WTC11 (cell line): ENCODE data around the gene LRRC17. TPM values are rescaled to one million over a fixed set of nuclear protein-coding genes. Genes with fewer than 3 reads are reported as not detected.

Source experiments
- ATAC-seq: fragments of 200-7000 bp; cut with Tn5 transposase; 2 replicates; pipeline ENCODE4 v1.10.0; 2021; ENCODE audit warnings: mild to moderate bottlenecking, moderate library complexity
- CTCF ChIA-PET: fragments of 300-600 bp; sonication (Branson Sonifier 250); formaldehyde crosslinking; loops from one replicate; lab custom pipeline; 2021; ENCODE audit warnings: antibody characterized with exemption; lab: Charles Lee
- POLR2A ChIA-PET: fragments of 350-600 bp; sonication (Branson Sonifier 250); formaldehyde crosslinking; loops from one replicate; lab custom pipeline; 2021; ENCODE audit warnings: antibody characterized with exemption; lab: Charles Lee
- DNase-seq: peaks from one replicate; pipeline ENCODE4 v3.0.0; 2021; ENCODE audit warnings: low spot score
- H3K27ac Mint-ChIP-seq: 2 replicates; pipeline ENCODE4 v1.8.0; 2021; ENCODE audit warnings: mixed read lengths
- H3K27me3 Mint-ChIP-seq: 2 replicates; pipeline ENCODE4 v1.8.0; 2021; ENCODE audit warnings: low read depth, mild to moderate bottlenecking, moderate library complexity, mixed read lengths
- H3K36me3 Mint-ChIP-seq: 2 replicates; pipeline ENCODE4 v1.8.0; 2021; ENCODE audit warnings: mixed read lengths
- H3K4me1 Mint-ChIP-seq: 2 replicates; pipeline ENCODE4 v1.8.0; 2022; ENCODE audit warnings: mixed read lengths
- H3K4me3 Mint-ChIP-seq: 2 replicates; pipeline ENCODE4 v1.8.0; 2021; ENCODE audit warnings: mild to moderate bottlenecking, moderate library complexity, mixed read lengths
- H3K9me3 Mint-ChIP-seq: 2 replicates; pipeline ENCODE4 v1.8.0; 2021; ENCODE audit warnings: mixed read lengths
- CREM ChIP-seq: sonication (generic); formaldehyde crosslinking; IDR thresholded peaks from 2 replicates; pipeline ENCODE4 v1.8.1; 2022; ENCODE audit warnings: mild to moderate bottlenecking, missing genetic modification reagents, moderate library complexity
- EMX1 ChIP-seq: fragments of 250-450 bp; sonication (Bioruptor Pico); IDR thresholded peaks from 2 replicates; pipeline ENCODE4 v1.8.0; 2021; ENCODE audit warnings: mild to moderate bottlenecking
- FOXJ3 ChIP-seq: sonication (generic); formaldehyde crosslinking; IDR thresholded peaks from 2 replicates; pipeline ENCODE4 v1.9.0; 2021; ENCODE audit warnings: missing genetic modification reagents, mild to moderate bottlenecking, borderline replicate concordance
- JAZF1 ChIP-seq: fragments of 250-450 bp; sonication (Bioruptor Pico); IDR thresholded peaks from 2 replicates; pipeline ENCODE4 v1.9.0; 2021; ENCODE audit warnings: moderate library complexity, mild to moderate bottlenecking, inconsistent platforms
- KAT7 ChIP-seq: sonication (generic); formaldehyde crosslinking; IDR thresholded peaks from 2 replicates; pipeline ENCODE4 v1.8.1; 2023; ENCODE audit warnings: missing genetic modification reagents, mild to moderate bottlenecking, borderline replicate concordance
- NR2C2 ChIP-seq: sonication (generic); formaldehyde crosslinking; IDR thresholded peaks from 2 replicates; pipeline ENCODE4 v1.8.0; 2022; ENCODE audit warnings: mild to moderate bottlenecking, missing genetic modification reagents
- OVOL2 ChIP-seq: fragments of 250-450 bp; sonication (Bioruptor Pico); IDR thresholded peaks from 2 replicates; pipeline ENCODE4 v1.9.0; 2021; ENCODE audit warnings: mild to moderate bottlenecking, borderline replicate concordance
- RELA ChIP-seq: sonication (generic); formaldehyde crosslinking; IDR thresholded peaks from 2 replicates; pipeline ENCODE4 v1.8.1; 2022; ENCODE audit warnings: missing genetic modification reagents, mild to moderate bottlenecking, borderline replicate concordance
- SP1 ChIP-seq: sonication (generic); formaldehyde crosslinking; conservative IDR thresholded peaks from 2 replicates; pipeline ENCODE4 v1.8.1; 2022; ENCODE audit warnings: missing genetic modification reagents
- TEAD4 ChIP-seq: sonication (generic); formaldehyde crosslinking; IDR thresholded peaks from 2 replicates; pipeline ENCODE4 v1.8.0; 2022; ENCODE audit warnings: mild to moderate bottlenecking, missing genetic modification reagents
- TP53 ChIP-seq: sonication (generic); formaldehyde crosslinking; IDR thresholded peaks from 2 replicates; pipeline ENCODE4 v1.8.1; 2023; ENCODE audit warnings: mild to moderate bottlenecking, missing genetic modification reagents
- ZNF121 ChIP-seq: sonication (generic); formaldehyde crosslinking; IDR thresholded peaks from 2 replicates; pipeline ENCODE4 v1.8.0; 2023; ENCODE audit warnings: missing genetic modification reagents
- ZNF219 ChIP-seq: sonication (generic); formaldehyde crosslinking; IDR thresholded peaks from 2 replicates; pipeline ENCODE4 v1.8.0; 2023; ENCODE audit warnings: missing genetic modification reagents, mild to moderate bottlenecking, borderline replicate concordance
- ZNF263 ChIP-seq: sonication (generic); formaldehyde crosslinking; IDR thresholded peaks from 2 replicates; pipeline ENCODE4 v1.8.1; 2022; ENCODE audit warnings: low read depth, mild to moderate bottlenecking, moderate library complexity, missing genetic modification reagents
- ZNF671 ChIP-seq: fragments of 250-450 bp; sonication (Bioruptor Pico); IDR thresholded peaks from 2 replicates; pipeline ENCODE4 v1.8.0; 2021; ENCODE audit warnings: mild to moderate bottlenecking
- total RNA-seq: library from RNA; stranded (reverse); gene quantifications from 3 replicates; pipeline ENCODE4 v1.2.3, GENCODE V29; 2021
- TF ChIP-seq, protein P1 (sequence below): sonication (generic); formaldehyde crosslinking; IDR thresholded peaks from 2 replicates; pipeline ENCODE4 v1.8.0; 2023; ENCODE audit warnings: missing genetic modification reagents, mild to moderate bottlenecking, borderline replicate concordance
- TF ChIP-seq, protein P2 (sequence below): sonication (generic); formaldehyde crosslinking; IDR thresholded peaks from 2 replicates; pipeline ENCODE4 v1.8.1; 2023; ENCODE audit warnings: mild to moderate bottlenecking, missing genetic modification reagents
- TF ChIP-seq, protein P3 (sequence below): sonication (generic); formaldehyde crosslinking; IDR thresholded peaks from 2 replicates; pipeline ENCODE4 v1.8.1; 2022; ENCODE audit warnings: low read depth, missing genetic modification reagents, borderline replicate concordance
- TF ChIP-seq, protein P4 (sequence below): fragments of 250-450 bp; sonication (Bioruptor Pico); conservative IDR thresholded peaks from 2 replicates; pipeline ENCODE4 v1.9.0; 2021; ENCODE audit warnings: mild to moderate bottlenecking
- TF ChIP-seq, protein P5 (sequence below): fragments of 200-600 bp; IDR thresholded peaks from 2 replicates; pipeline ENCODE4 v1.8.0; 2022; ENCODE audit warnings: antibody characterized with exemption

The LRRC17 gene
- total RNA-seq, 1 experiment from 2014 or later = 1.6 TPM

DNA sequence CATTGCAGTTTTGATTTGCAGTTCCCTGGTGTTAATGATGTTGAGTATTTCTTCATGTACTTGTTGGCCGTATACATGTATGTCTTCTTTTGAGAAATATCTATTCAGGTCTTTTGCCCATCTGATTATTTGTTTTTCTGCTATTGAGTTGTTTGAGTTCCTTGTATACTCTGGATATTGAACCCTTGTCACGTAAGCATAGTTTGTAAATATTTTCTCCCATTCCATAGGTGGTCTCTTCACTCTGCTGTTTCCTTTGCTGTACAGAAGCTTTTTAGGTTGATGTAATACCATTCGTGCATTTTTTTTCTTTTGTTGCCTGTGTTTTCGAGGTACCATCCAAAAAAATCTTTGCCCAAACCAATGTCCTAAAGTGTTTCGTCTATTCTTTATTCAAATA is 43.6 kb upstream of the LRRC17 start:
- Mint-ChIP-seq H3K36me3 (no peaks in the 10 kb centered on the region), H3K27ac (no peak overlapping the region)
- no peak for ATAC-seq
- POLR2A ChIA-PET = no interaction called here
- TF ChIP-seq, protein P1, sequence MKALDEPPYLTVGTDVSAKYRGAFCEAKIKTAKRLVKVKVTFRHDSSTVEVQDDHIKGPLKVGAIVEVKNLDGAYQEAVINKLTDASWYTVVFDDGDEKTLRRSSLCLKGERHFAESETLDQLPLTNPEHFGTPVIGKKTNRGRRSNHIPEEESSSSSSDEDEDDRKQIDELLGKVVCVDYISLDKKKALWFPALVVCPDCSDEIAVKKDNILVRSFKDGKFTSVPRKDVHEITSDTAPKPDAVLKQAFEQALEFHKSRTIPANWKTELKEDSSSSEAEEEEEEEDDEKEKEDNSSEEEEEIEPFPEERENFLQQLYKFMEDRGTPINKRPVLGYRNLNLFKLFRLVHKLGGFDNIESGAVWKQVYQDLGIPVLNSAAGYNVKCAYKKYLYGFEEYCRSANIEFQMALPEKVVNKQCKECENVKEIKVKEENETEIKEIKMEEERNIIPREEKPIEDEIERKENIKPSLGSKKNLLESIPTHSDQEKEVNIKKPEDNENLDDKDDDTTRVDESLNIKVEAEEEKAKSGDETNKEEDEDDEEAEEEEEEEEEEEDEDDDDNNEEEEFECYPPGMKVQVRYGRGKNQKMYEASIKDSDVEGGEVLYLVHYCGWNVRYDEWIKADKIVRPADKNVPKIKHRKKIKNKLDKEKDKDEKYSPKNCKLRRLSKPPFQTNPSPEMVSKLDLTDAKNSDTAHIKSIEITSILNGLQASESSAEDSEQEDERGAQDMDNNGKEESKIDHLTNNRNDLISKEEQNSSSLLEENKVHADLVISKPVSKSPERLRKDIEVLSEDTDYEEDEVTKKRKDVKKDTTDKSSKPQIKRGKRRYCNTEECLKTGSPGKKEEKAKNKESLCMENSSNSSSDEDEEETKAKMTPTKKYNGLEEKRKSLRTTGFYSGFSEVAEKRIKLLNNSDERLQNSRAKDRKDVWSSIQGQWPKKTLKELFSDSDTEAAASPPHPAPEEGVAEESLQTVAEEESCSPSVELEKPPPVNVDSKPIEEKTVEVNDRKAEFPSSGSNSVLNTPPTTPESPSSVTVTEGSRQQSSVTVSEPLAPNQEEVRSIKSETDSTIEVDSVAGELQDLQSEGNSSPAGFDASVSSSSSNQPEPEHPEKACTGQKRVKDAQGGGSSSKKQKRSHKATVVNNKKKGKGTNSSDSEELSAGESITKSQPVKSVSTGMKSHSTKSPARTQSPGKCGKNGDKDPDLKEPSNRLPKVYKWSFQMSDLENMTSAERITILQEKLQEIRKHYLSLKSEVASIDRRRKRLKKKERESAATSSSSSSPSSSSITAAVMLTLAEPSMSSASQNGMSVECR (CRISPR knock-in tag) = no peak
- no peak for TF ChIP-seq ZNF263 (CRISPR knock-in tag)
- TF ChIP-seq, protein P2, sequence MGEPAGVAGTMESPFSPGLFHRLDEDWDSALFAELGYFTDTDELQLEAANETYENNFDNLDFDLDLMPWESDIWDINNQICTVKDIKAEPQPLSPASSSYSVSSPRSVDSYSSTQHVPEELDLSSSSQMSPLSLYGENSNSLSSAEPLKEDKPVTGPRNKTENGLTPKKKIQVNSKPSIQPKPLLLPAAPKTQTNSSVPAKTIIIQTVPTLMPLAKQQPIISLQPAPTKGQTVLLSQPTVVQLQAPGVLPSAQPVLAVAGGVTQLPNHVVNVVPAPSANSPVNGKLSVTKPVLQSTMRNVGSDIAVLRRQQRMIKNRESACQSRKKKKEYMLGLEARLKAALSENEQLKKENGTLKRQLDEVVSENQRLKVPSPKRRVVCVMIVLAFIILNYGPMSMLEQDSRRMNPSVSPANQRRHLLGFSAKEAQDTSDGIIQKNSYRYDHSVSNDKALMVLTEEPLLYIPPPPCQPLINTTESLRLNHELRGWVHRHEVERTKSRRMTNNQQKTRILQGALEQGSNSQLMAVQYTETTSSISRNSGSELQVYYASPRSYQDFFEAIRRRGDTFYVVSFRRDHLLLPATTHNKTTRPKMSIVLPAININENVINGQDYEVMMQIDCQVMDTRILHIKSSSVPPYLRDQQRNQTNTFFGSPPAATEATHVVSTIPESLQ (CRISPR knock-in tag) = no peak
- TF ChIP-seq ZNF121 (CRISPR knock-in tag) = no peak
- no peak for TF ChIP-seq OVOL2 (CRISPR knock-in tag)
- TF ChIP-seq RELA (CRISPR knock-in tag) = no peak
- no peak for TF ChIP-seq CREM
- TF ChIP-seq KAT7 (CRISPR knock-in tag) = no peak
- TF ChIP-seq EMX1 (CRISPR knock-in tag) = no peak
- TF ChIP-seq SP1 = no peak
- TF ChIP-seq NR2C2 (CRISPR knock-in tag) = no peak
- TF ChIP-seq, protein P3, sequence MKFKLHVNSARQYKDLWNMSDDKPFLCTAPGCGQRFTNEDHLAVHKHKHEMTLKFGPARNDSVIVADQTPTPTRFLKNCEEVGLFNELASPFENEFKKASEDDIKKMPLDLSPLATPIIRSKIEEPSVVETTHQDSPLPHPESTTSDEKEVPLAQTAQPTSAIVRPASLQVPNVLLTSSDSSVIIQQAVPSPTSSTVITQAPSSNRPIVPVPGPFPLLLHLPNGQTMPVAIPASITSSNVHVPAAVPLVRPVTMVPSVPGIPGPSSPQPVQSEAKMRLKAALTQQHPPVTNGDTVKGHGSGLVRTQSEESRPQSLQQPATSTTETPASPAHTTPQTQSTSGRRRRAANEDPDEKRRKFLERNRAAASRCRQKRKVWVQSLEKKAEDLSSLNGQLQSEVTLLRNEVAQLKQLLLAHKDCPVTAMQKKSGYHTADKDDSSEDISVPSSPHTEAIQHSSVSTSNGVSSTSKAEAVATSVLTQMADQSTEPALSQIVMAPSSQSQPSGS (CRISPR knock-in tag) = no peak
- TF ChIP-seq ZNF219 (CRISPR knock-in tag) = no peak
- TF ChIP-seq, protein P4, sequence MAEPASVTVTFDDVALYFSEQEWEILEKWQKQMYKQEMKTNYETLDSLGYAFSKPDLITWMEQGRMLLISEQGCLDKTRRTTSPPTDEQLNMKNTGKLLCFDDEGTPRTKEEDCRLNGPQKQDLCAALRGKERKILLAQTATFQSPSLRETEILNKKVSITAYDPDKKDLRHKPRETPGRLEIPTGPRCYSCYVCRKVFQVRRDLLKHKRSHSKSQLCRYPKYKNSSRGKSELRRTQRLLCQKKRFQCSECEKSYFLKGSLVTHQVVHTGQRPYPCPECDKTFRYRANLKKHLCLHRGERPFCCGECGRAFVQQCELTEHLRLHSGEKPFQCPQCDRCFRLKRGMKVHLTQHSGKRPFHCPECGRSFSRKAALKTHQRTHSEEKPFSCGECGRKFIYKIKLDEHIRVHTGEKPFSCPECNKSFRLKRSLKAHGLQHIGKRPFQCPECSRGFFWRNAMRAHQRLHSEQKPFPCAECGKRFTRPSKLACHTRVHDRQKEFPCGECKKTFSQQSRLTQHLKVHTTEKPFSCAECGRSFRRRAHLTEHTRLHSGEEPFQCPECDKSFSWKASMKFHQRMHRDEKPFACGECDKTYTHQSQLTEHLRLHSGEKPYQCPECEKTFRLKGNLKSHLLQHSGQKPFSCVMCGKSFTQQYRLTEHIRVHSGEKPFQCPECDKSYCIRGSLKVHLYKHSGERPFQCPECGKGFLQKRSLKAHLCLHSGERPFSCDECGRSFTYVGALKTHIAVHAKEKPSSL = no peak
- TF ChIP-seq FOXJ3 = no peak
- TF ChIP-seq TEAD4 (CRISPR knock-in tag) = no peak
- no peak for TF ChIP-seq TP53
- TF ChIP-seq, all 79 proteins: peak for 0
- H3K9me3 Mint-ChIP-seq = no peaks in the 10 kb centered on the region
- CTCF ChIA-PET = no interaction called here
- no peaks in the 10 kb centered on the region for H3K4me1 Mint-ChIP-seq
- no peaks in the 10 kb centered on the region; the same call in 1 of the 2 replicates for H3K27me3 Mint-ChIP-seq
- H3K4me3 Mint-ChIP-seq = no peak overlapping the region
- DNase-seq = no peak

DNA sequence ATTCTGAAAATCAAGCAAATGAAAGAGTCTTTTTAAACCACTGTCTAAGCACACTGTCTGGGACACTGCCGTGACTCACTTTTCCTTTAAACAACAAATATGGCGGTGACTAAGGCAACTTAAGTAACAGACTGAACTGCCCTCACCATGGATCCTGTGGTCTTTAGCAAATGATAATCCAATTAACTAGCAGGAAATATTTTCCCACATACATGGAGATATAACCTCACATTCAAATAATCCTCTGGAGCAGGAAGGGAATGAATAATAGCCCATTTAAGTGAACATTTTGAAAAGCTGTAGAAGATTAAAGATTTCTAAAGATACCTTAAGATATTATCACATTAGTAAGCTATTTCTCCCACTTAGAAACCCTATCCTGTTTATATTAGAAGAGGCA is 40.3 kb upstream of the LRRC17 start:
- ChIA-PET CTCF (interaction anchor here (1.7 kb wide), 1 partner anchor 190 kb away, joined by 4 read pairs; no protein-coding TSS in a partner anchor), POLR2A (no interaction called here)
- Mint-ChIP-seq H3K9me3 (no peaks in the 10 kb centered on the region), H3K27ac (no peak overlapping the region), H3K4me1 (no peaks in the 10 kb centered on the region), H3K27me3 (no peaks in the 10 kb centered on the region; the same call in 1 of the 2 replicates), H3K36me3 (no peaks in the 10 kb centered on the region), H3K4me3 (no peak overlapping the region)
- ATAC-seq (no peak), DNase-seq (no peak)
- TF ChIP-seq, protein P5, sequence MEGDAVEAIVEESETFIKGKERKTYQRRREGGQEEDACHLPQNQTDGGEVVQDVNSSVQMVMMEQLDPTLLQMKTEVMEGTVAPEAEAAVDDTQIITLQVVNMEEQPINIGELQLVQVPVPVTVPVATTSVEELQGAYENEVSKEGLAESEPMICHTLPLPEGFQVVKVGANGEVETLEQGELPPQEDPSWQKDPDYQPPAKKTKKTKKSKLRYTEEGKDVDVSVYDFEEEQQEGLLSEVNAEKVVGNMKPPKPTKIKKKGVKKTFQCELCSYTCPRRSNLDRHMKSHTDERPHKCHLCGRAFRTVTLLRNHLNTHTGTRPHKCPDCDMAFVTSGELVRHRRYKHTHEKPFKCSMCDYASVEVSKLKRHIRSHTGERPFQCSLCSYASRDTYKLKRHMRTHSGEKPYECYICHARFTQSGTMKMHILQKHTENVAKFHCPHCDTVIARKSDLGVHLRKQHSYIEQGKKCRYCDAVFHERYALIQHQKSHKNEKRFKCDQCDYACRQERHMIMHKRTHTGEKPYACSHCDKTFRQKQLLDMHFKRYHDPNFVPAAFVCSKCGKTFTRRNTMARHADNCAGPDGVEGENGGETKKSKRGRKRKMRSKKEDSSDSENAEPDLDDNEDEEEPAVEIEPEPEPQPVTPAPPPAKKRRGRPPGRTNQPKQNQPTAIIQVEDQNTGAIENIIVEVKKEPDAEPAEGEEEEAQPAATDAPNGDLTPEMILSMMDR = no peak
- TF ChIP-seq JAZF1 (CRISPR knock-in tag) (no peak), ZNF671 (no peak), ZNF219 (CRISPR knock-in tag) (no peak)
- TF ChIP-seq, protein P1 (CRISPR knock-in tag) = no peak
